Caco-2 (cell line): Measurements from ENCODE around the gene FAM181A. TPM values are rescaled to one million over a fixed set of nuclear protein-coding genes. Genes with fewer than 3 reads are reported as not detected.

ENCODE experiments used
- BruUV-seq: library from RNA; stranded (reverse); fragments of 400-500 nt; replicated peaks from 2 replicates; lab custom pipeline; 2021; lab: Mats Ljungman, UMichigan
- CTCF ChIA-PET: fragments of 300-600 bp; sonication (Branson Sonifier 250); formaldehyde crosslinking; loops from one replicate; lab custom pipeline; 2022; ENCODE audit warnings: antibody characterized with exemption; lab: Charles Lee
- POLR2A ChIA-PET: fragments of 300-600 bp; sonication (Branson Sonifier 250); formaldehyde crosslinking; loops from one replicate; lab custom pipeline; 2022; ENCODE audit warnings: antibody characterized with exemption; lab: Charles Lee
- DNase-seq, 2 experiments: peaks; one replicate each; pipeline versions ENCODE4 v3.0.0 to v3.0.0-alpha.2; 2020 to 2022
- H3K27me3 ChIP-seq: replicated peaks from 2 replicates; pipeline ENCODE4 v1.6.0; 2011; ENCODE audit warnings: low read length; ENCODE audit not compliant: control insufficient read depth, insufficient read depth
- H3K36me3 ChIP-seq: 2 replicates; pipeline ENCODE4 v1.5.1; 2011; ENCODE audit warnings: low read length; ENCODE audit not compliant: control insufficient read depth, insufficient read depth
- H3K4me1 ChIP-seq: fragments of 250-450 bp; sonication (Bioruptor Pico); 2 replicates; pipeline ENCODE4 v1.5.1; 2020; ENCODE audit warnings: mild to moderate bottlenecking
- H3K4me3 ChIP-seq: 2 replicates; pipeline ENCODE4 v1.5.1; 2011; ENCODE audit warnings: low read depth, mild to moderate bottlenecking, control low read depth, low read length
- H3K9me3 ChIP-seq: fragments of 250-450 bp; sonication (Bioruptor Pico); 2 replicates; pipeline ENCODE4 v1.5.1; 2020; ENCODE audit warnings: mild to moderate bottlenecking, moderate library complexity
- H3K27ac Mint-ChIP-seq: one replicate; pipeline ENCODE4 v1.8.0; 2022; ENCODE audit warnings: mixed read lengths; ENCODE audit not compliant: unreplicated experiment
- H3K27me3 Mint-ChIP-seq: one replicate; pipeline ENCODE4 v1.8.0; 2022; ENCODE audit warnings: mixed read lengths; ENCODE audit not compliant: insufficient read depth, unreplicated experiment
- H3K36me3 Mint-ChIP-seq: one replicate; pipeline ENCODE4 v1.8.0; 2022; ENCODE audit warnings: mild to moderate bottlenecking, mixed read lengths; ENCODE audit not compliant: insufficient read depth, unreplicated experiment
- H3K4me1 Mint-ChIP-seq: one replicate; pipeline ENCODE4 v1.8.0; 2022; ENCODE audit warnings: low read depth, mixed read lengths; ENCODE audit not compliant: unreplicated experiment
- H3K4me3 Mint-ChIP-seq: one replicate; pipeline ENCODE4 v1.8.0; 2022; ENCODE audit warnings: mild to moderate bottlenecking, moderate library complexity, mixed read lengths; ENCODE audit not compliant: unreplicated experiment
- H3K9me3 Mint-ChIP-seq: one replicate; pipeline ENCODE4 v1.8.0; 2022; ENCODE audit warnings: mixed read lengths; ENCODE audit not compliant: unreplicated experiment
- intact Hi-C: fragments of 100-400 bp; cut with micrococcal nuclease; formaldehyde crosslinking; loops from one replicate; pipeline ENCODE4 v1.10.0; 2022; ENCODE audit not compliant: unreplicated experiment
- total RNA-seq: library from RNA; stranded (reverse); gene quantifications from 2 replicates; pipeline ENCODE4 v1.2.3, GENCODE V29; 2022
- TF ChIP-seq, protein P1 (sequence below), 2 experiments: fragments of 200-600 bp in 1 of 2; IDR thresholded peaks; 1 replicate in 1 of 2; 2 replicates in 1 of 2; pipeline versions ENCODE4 v1.5.1 to v1.8.0; 2011 to 2022; ENCODE audit warnings: antibody characterized with exemption in 1 of 2, control low read depth in 1 of 2, inconsistent platforms in 1 of 2, low read depth in 1 of 2, low read length in 1 of 2, mild to moderate bottlenecking in 1 of 2, moderate library complexity in 1 of 2; ENCODE audit not compliant: insufficient read depth in 1 of 2, severe bottlenecking in 1 of 2, unreplicated experiment in 1 of 2

Gene FAM181A
- total RNA-seq, 1 experiment from 2014 or later, result not detected

DNA sequence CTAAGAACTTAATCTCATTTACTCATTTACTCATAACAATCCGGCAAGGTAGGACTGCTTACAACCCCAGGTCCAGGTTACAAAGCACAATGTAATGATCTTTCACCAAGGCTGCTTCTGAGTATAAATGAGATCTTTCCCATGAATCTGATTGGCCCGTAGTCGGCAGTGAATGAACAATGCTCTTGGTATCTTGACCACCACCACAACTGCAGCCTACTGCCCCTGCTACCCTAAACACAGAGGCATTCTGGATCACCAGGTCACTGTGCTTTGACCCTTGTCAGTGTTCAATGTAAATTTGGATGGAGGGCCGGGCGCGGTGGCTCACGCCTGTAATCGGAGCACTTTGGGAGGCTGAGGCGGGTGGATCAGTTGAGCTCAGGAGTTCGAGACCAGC lies 15.9 kb downstream of the FAM181A start:
- Histone ChIP-seq H3K36me3 (no peaks in the 10 kb centered on the region), H3K4me3 (no peak overlapping the region), H3K4me1 (peaks cover 14% of the 10 kb centered on the region), H3K9me3 (no peaks in the 10 kb centered on the region), H3K27me3 (no peaks in the 10 kb centered on the region)
- H3K27me3 Mint-ChIP-seq, result no peaks in the 10 kb centered on the region
- H3K9me3 Mint-ChIP-seq, result no peaks in the 10 kb centered on the region
- POLR2A ChIA-PET, result no interaction called here
- CTCF ChIA-PET, result no interaction called here
- TF ChIP-seq, protein P1, sequence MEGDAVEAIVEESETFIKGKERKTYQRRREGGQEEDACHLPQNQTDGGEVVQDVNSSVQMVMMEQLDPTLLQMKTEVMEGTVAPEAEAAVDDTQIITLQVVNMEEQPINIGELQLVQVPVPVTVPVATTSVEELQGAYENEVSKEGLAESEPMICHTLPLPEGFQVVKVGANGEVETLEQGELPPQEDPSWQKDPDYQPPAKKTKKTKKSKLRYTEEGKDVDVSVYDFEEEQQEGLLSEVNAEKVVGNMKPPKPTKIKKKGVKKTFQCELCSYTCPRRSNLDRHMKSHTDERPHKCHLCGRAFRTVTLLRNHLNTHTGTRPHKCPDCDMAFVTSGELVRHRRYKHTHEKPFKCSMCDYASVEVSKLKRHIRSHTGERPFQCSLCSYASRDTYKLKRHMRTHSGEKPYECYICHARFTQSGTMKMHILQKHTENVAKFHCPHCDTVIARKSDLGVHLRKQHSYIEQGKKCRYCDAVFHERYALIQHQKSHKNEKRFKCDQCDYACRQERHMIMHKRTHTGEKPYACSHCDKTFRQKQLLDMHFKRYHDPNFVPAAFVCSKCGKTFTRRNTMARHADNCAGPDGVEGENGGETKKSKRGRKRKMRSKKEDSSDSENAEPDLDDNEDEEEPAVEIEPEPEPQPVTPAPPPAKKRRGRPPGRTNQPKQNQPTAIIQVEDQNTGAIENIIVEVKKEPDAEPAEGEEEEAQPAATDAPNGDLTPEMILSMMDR (IDR thresholded peaks at IDR 0.05; ENCODE audit: insufficient read depth in 1 of 2, low read depth in 1 of 2, low read length in 1 of 2, severe bottlenecking in 1 of 2, unreplicated experiment in 1 of 2), result no peak
- BruUV-seq, result no TSS peak
- intact Hi-C loops, result no loop called here
- no peak overlapping the region for H3K27ac Mint-ChIP-seq
- no peaks in the 10 kb centered on the region for H3K36me3 Mint-ChIP-seq
- no peak for DNase-seq
- H3K4me1 Mint-ChIP-seq, result no peaks in the 10 kb centered on the region
- no peak overlapping the region for H3K4me3 Mint-ChIP-seq

DNA sequence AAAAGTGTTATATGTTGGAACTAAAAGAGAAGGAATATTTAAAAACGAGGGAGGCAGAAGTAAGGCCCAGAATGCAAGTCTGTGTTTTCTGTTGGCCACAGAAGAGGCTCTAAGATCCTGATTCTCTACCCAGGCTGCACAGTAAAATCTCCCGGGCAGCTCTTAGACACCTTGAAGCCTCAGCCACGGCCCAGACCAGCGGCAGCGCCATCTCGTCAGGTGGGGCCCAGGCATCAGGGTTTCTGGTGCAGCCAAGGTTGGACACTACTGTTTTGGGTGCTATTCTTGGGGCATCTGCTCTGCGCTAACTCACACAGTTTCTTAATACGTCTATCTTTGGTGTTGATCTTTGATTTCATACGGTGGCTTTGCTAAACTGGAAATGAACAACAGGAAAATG lies 16.8 kb downstream of the FAM181A start:
- Histone ChIP-seq H3K4me1 (peaks cover 14% of the 10 kb centered on the region), H3K36me3 (no peaks in the 10 kb centered on the region), H3K27me3 (no peaks in the 10 kb centered on the region), H3K4me3 (no peak overlapping the region), H3K9me3 (no peaks in the 10 kb centered on the region)
- H3K27ac Mint-ChIP-seq, result no peak overlapping the region
- H3K4me3 Mint-ChIP-seq, result no peak overlapping the region
- ChIA-PET POLR2A (no interaction called here), CTCF (no interaction called here)
- TF ChIP-seq, protein P1 (IDR thresholded peaks at IDR 0.05; ENCODE audit: insufficient read depth in 1 of 2, low read depth in 1 of 2, low read length in 1 of 2, severe bottlenecking in 1 of 2, unreplicated experiment in 1 of 2), result no peak
- no peaks in the 10 kb centered on the region for H3K4me1 Mint-ChIP-seq
- H3K36me3 Mint-ChIP-seq, result no peaks in the 10 kb centered on the region
- no TSS peak for BruUV-seq
- intact Hi-C loops, result no loop called here
- DNase-seq, result no peak
- H3K9me3 Mint-ChIP-seq, result no peaks in the 10 kb centered on the region
- no peaks in the 10 kb centered on the region for H3K27me3 Mint-ChIP-seq

DNA sequence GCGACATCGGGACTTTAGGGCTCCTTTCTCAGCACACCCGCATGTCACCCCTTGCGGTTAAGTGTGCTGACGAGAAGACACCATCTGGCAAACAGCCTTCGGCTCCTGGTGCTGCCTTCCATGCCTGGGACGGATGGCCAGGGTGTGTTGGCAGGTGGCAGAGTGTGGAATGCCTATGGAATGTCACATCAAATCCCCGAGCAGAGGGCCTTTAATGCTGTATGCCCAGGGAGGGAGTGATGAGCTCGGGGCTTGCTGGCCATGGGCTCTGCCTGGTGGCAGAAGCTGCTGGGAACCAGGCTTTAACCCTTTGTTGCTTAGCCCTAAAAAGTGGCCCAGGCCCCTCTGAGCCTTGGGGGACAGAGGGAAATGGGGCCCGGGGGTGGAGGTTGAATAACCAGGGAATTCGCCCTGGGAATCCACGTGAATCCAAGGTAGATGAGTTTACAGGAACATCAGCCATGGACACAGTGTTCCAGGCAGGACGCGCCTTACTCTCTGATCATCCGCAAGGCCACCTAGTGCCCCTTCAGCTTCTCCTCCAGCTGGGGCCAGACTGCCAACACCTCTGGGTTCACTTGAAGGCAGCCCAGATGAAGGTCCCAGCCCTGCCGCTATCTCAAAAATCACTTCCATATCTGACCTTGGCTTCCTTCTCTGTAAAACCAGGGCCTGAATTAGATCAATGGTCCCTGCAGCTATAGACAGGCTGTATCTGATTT lies 17.4 kb downstream of the FAM181A start:
- H3K9me3 ChIP-seq, result no peaks in the 10 kb centered on the region
- BruUV-seq, result no TSS peak
- Mint-ChIP-seq H3K36me3 (no peaks in the 10 kb centered on the region), H3K9me3 (no peaks in the 10 kb centered on the region), H3K27me3 (no peaks in the 10 kb centered on the region), H3K4me1 (no peaks in the 10 kb centered on the region), H3K27ac (no peak overlapping the region), H3K4me3 (no peak overlapping the region)
- ChIA-PET POLR2A (no interaction called here), CTCF (no interaction called here)
- DNase-seq, result no peak
- intact Hi-C loops, result no loop called here
- no peak overlapping the region for H3K4me3 ChIP-seq
- H3K36me3 ChIP-seq, result no peaks in the 10 kb centered on the region
- H3K27me3 ChIP-seq, result no peaks in the 10 kb centered on the region
- peaks cover 14% of the 10 kb centered on the region for H3K4me1 ChIP-seq
- TF ChIP-seq, protein P1 (IDR thresholded peaks at IDR 0.05; ENCODE audit: insufficient read depth in 1 of 2, low read depth in 1 of 2, low read length in 1 of 2, severe bottlenecking in 1 of 2, unreplicated experiment in 1 of 2), result no peak
